ENCODE measurements around the gene PCNP. TPM values are rescaled to one million over a fixed set of nuclear protein-coding genes. Genes with fewer than 3 reads are reported as not detected.

Gene PCNP
- polyA plus RNA-seq, 1 of the 3 experiments (the other 2 are of a cell fraction): 45.8 TPM

- TF ChIP-seq CHD2 (IDR thresholded peaks at IDR 0.05; ENCODE audit: low read length, partially characterized antibody) (no peak), TEAD4 (IDR thresholded peaks at IDR 0.05; ENCODE audit: borderline replicate concordance, insufficient read depth) (no peak), EZH2phosphoT487 (IDR thresholded peaks at IDR 0.05; ENCODE audit: borderline replicate concordance, low read depth) (no peak)
These were observed 64.3 kb downstream of the PCNP start (continued) for GRCh38 chr3:101638261-101638745.

GRCh38 chr3:101639280-101639963 lies 65.4 kb downstream of the PCNP start:
- Histone ChIP-seq H3K4me1 (ENCODE audit: control insufficient read depth in 1 of 2, insufficient read depth in 2 of 2, low read depth in 1 of 2, low read length in 1 of 2) (peaks cover 0 to 10% of the 10 kb centered on the region in 2 experiments; a peak in 2 of 4 replicates), H3K9me3 (no peaks in the 10 kb centered on the region), H3F3A (replicated peaks; ENCODE audit: insufficient read depth) (no peaks in the 10 kb centered on the region), H4K20me1 (ENCODE audit: insufficient read depth) (no peaks in the 10 kb centered on the region), H3K4me2 (no peak overlapping the region), H3K79me2 (ENCODE audit: insufficient read depth) (no peaks in the 10 kb centered on the region), H3K4me3 (ENCODE audit: low read depth in 2 of 2, low read length in 1 of 2) (no peak overlapping the region), H3K9ac (no peak overlapping the region), H3K27me3 (ENCODE audit: insufficient read depth) (no peaks in the 10 kb centered on the region), H3K27ac (ENCODE audit: low read depth in 2 of 2, low read length in 1 of 2) (no peak overlapping the region), H3K36me3 (replicated peaks in 1 of 2; ENCODE audit: control insufficient read depth in 1 of 2, insufficient read depth in 2 of 2, low read length in 1 of 2) (no peaks in the 10 kb centered on the region), H2AFZ (ENCODE audit: low read depth) (no peak overlapping the region), H3K9me2 (no peaks in the 10 kb centered on the region)
- WGBS (ENCODE audit: low lambda C conversion rate): 85% methylated on average over 18 of the region's 18 CpGs
- CTCF ChIA-PET: interaction anchor here (0.9 to 1.6 kb wide), 2 partner anchors 9 to 66 kb away, joined by 3 to 4 read pairs; partner anchors contain the start of gene PCNP
- POLR2A ChIA-PET: no interaction called here
- TF ChIP-seq GATA2 (CRISPR knock-in tag; IDR thresholded peaks at IDR 0.05): no peak
- TF ChIP-seq RCOR1 (IDR thresholded peaks at IDR 0.05; ENCODE audit: low read length): no peak
- no peak for TF ChIP-seq RFX5 (IDR thresholded peaks at IDR 0.05; ENCODE audit: low read length)
- no peak for TF ChIP-seq PBX3 (IDR thresholded peaks at IDR 0.05)
- TF ChIP-seq REST (IDR thresholded peaks at IDR 0.05; ENCODE audit: low read depth, low read length): no peak
- no peak for TF ChIP-seq TCF12 (IDR thresholded peaks at IDR 0.05)
- no peak for TF ChIP-seq SMC3 (IDR thresholded peaks at IDR 0.05; ENCODE audit: low read depth, low read length)
- TF ChIP-seq ELF1 (IDR thresholded peaks at IDR 0.05): no peak
- TF ChIP-seq POLR2AphosphoS5 (IDR thresholded peaks at IDR 0.05; ENCODE audit: low read depth, low read length): no peak
- TF ChIP-seq NRF1 (IDR thresholded peaks at IDR 0.05; ENCODE audit: low read depth, low read length): no peak
- TF ChIP-seq USF1 (IDR thresholded peaks at IDR 0.05; ENCODE audit: borderline replicate concordance, low read depth): no peak
- DNase-seq: no peak
